Smooth muscle cell (in vitro differentiated cells): Measurements from ENCODE around the gene NDUFB8. TPM values are rescaled to one million over a fixed set of nuclear protein-coding genes. Genes with fewer than 3 reads are reported as not detected.

Experiments used
- DNase-seq: peaks from one replicate; lab custom pipeline; 2025; ENCODE audit not compliant: unreplicated experiment; lab: John Stamatoyannopoulos, UW
- H2AFZ ChIP-seq: fragments of 200-600 bp; sonication (generic); 2 replicates; pipeline ENCODE4 v1.6.0; 2016; ENCODE audit warnings: antibody characterized with exemption, low read depth, mild to moderate bottlenecking
- H3F3A ChIP-seq: fragments of 200-600 bp; sonication (generic); 2 replicates; pipeline ENCODE4 v1.6.0; 2017; ENCODE audit warnings: antibody characterized with exemption, low read depth
- H3K27ac ChIP-seq: fragments of 200-600 bp; sonication (generic); 2 replicates; pipeline ENCODE4 v1.5.1; 2016; ENCODE audit warnings: low read depth, mild to moderate bottlenecking
- H3K27me3 ChIP-seq: fragments of 200-600 bp; sonication (generic); 2 replicates; pipeline ENCODE4 v1.6.1; 2016; ENCODE audit warnings: low read depth, mild to moderate bottlenecking
- H3K36me3 ChIP-seq: fragments of 200-600 bp; sonication (generic); 2 replicates; pipeline ENCODE4 v1.5.1; 2016; ENCODE audit warnings: low read depth
- H3K4me1 ChIP-seq: fragments of 200-600 bp; sonication (generic); 2 replicates; pipeline ENCODE4 v1.5.1; 2016; ENCODE audit warnings: low read depth
- H3K4me2 ChIP-seq: fragments of 200-600 bp; sonication (generic); 2 replicates; pipeline ENCODE4 v1.6.0; 2016; ENCODE audit warnings: mild to moderate bottlenecking
- H3K4me3 ChIP-seq: fragments of 200-600 bp; sonication (generic); 2 replicates; pipeline ENCODE4 v1.5.1; 2016; ENCODE audit warnings: mild to moderate bottlenecking
- H3K79me2 ChIP-seq: fragments of 200-600 bp; sonication (generic); 2 replicates; pipeline ENCODE4 v1.6.0; 2016; ENCODE audit warnings: low read depth, mild to moderate bottlenecking
- H3K9ac ChIP-seq: fragments of 200-600 bp; sonication (generic); 2 replicates; pipeline ENCODE4 v1.6.0; 2016; ENCODE audit warnings: low read depth
- H3K9me3 ChIP-seq: fragments of 200-600 bp; sonication (generic); replicated peaks from 2 replicates; pipeline ENCODE4 v1.5.1; 2016; ENCODE audit warnings: low read depth
- H4K20me1 ChIP-seq: fragments of 200-600 bp; sonication (generic); 2 replicates; pipeline ENCODE4 v1.6.0; 2016; ENCODE audit warnings: low read depth
- CTCF ChIP-seq: fragments of 200-600 bp; sonication (generic); IDR thresholded peaks from 2 replicates; pipeline ENCODE4 v1.5.1; 2017; ENCODE audit warnings: borderline replicate concordance, mild to moderate bottlenecking, antibody characterized with exemption; ENCODE audit not compliant: insufficient read depth, poor library complexity, severe bottlenecking
- WGBS: methylation state at CpG from one replicate; pipeline ENCODE4 v1.1.7; 2016; ENCODE audit warnings: low lambda C conversion rate; 5-methylcytosine and 5-hydroxymethylcytosine counted together
- polyA plus RNA-seq: library from polyadenylated mRNA; unstranded; fragments of >200 nt; fragmentation: Nextera tagmentation; extraction: Ambion mirVana; gene quantifications from 2 replicates; pipeline ENCODE4 v1.2.1, GENCODE V29; 2016
- total RNA-seq: library from RNA; depleted of rRNA; stranded (reverse); fragments of >200 nt; gene quantifications from 2 replicates; pipeline ENCODE4 v1.2.3, GENCODE V29; 2014

The NDUFB8 gene
- total and polyA plus RNA-seq, 2 experiments from 2014 or later: 128 to 430 TPM

- H3K27me3 ChIP-seq: peaks cover 97% of the 10 kb centered on the region
- peak; percentile 16 for DNase-seq
- H3K4me1 ChIP-seq: peaks cover 38% of the 10 kb centered on the region
- H3F3A ChIP-seq: no peaks in the 10 kb centered on the region
- no peak overlapping the region for H2AFZ ChIP-seq
- H3K9ac ChIP-seq: no peak overlapping the region
- TF ChIP-seq CTCF: peak; percentile 93
- H3K9me3 ChIP-seq: no peaks in the 10 kb centered on the region
- H3K4me3 ChIP-seq: peak overlapping the region; percentile 48
- no peaks in the 10 kb centered on the region for H4K20me1 ChIP-seq
- H3K36me3 ChIP-seq: no peaks in the 10 kb centered on the region
- WGBS: 3% methylated on average over 55 of the region's 59 CpGs
- no peaks in the 10 kb centered on the region for H3K79me2 ChIP-seq
- no peak overlapping the region for H3K27ac ChIP-seq
- H3K4me2 ChIP-seq: peak overlapping the region; percentile 93
These were observed 47.4 kb downstream of the NDUFB8 start for GRCh38 chr10:100482181-100482833.

GRCh38 chr10:100481462-100482081 lies 48.1 kb downstream of the NDUFB8 start:
- H3K27me3 ChIP-seq: peaks cover 89% of the 10 kb centered on the region
- H3K36me3 ChIP-seq: no peaks in the 10 kb centered on the region
- H3K27ac ChIP-seq: no peak overlapping the region
- H3K4me1 ChIP-seq: peaks cover 32% of the 10 kb centered on the region
- H3K9ac ChIP-seq: no peak overlapping the region
- WGBS: 5% methylated on average over 19 of the region's 19 CpGs
- peak overlapping the region; percentile 48 for H3K4me3 ChIP-seq
- H4K20me1 ChIP-seq: no peaks in the 10 kb centered on the region
- H3F3A ChIP-seq: no peaks in the 10 kb centered on the region
- no peaks in the 10 kb centered on the region for H3K79me2 ChIP-seq
- peak overlapping the region; percentile 93 for H3K4me2 ChIP-seq
- H2AFZ ChIP-seq: peak overlapping the region; percentile 55
- no peak for TF ChIP-seq CTCF
- peak; percentile 32 for DNase-seq
- H3K9me3 ChIP-seq: no peaks in the 10 kb centered on the region

- H3K27me3 ChIP-seq: peaks cover 74% of the 10 kb centered on the region
- H3K79me2 ChIP-seq: no peaks in the 10 kb centered on the region
- no peak for DNase-seq
- no peak overlapping the region for H3K4me2 ChIP-seq
- H3F3A ChIP-seq: no peaks in the 10 kb centered on the region
- WGBS: 73% methylated on average over 2 of the region's 2 CpGs
- no peaks in the 10 kb centered on the region for H3K36me3 ChIP-seq
- no peak for TF ChIP-seq CTCF
- H3K27ac ChIP-seq: no peak overlapping the region
- no peak overlapping the region for H3K4me3 ChIP-seq
- peaks cover 25% of the 10 kb centered on the region for H3K4me1 ChIP-seq
- H4K20me1 ChIP-seq: no peaks in the 10 kb centered on the region
- no peak overlapping the region for H3K9ac ChIP-seq
- H3K9me3 ChIP-seq: no peaks in the 10 kb centered on the region
- H2AFZ ChIP-seq: no peak overlapping the region
These were observed 49.7 kb downstream of the NDUFB8 start for GRCh38 chr10:100480002-100480401.

GRCh38 chr10:100479037-100479436 lies 50.6 kb downstream of the NDUFB8 start:
- TF ChIP-seq CTCF: no peak
- 53% methylated on average over 4 of the region's 4 CpGs for WGBS
- H2AFZ ChIP-seq: no peak overlapping the region
- no peak overlapping the region for H3K4me2 ChIP-seq
- H3K27ac ChIP-seq: no peak overlapping the region
- peaks cover 71% of the 10 kb centered on the region for H3K27me3 ChIP-seq
- H3F3A ChIP-seq: no peaks in the 10 kb centered on the region
- H3K4me3 ChIP-seq: no peak overlapping the region
- H3K36me3 ChIP-seq: no peaks in the 10 kb centered on the region
- H4K20me1 ChIP-seq: no peaks in the 10 kb centered on the region
- H3K79me2 ChIP-seq: no peaks in the 10 kb centered on the region
- H3K4me1 ChIP-seq: peaks cover 15% of the 10 kb centered on the region
- H3K9ac ChIP-seq: no peak overlapping the region
- no peaks in the 10 kb centered on the region for H3K9me3 ChIP-seq
- no peak for DNase-seq
